MCF 10A (cell line): ENCODE measurements around the gene SIRT4. TPM values are rescaled to one million over a fixed set of nuclear protein-coding genes. Genes with fewer than 3 reads are reported as not detected.
A peak's percentile ranks its signal among the peaks of the same experiment; 100 is the strongest.

ENCODE experiments used
- BruUV-seq: library from RNA; stranded (reverse); fragments of 400-500 nt; replicated peaks from 2 replicates; lab custom pipeline; 2021; lab: Mats Ljungman, UMichigan
- CTCF ChIA-PET: fragments of 300-600 bp; sonication (Branson Sonifier 250); formaldehyde crosslinking; extraction: SDS; loops from one replicate; lab custom pipeline; 2021; ENCODE audit warnings: antibody characterized with exemption, inconsistent platforms; lab: Yijun Ruan, JAX
- POLR2A ChIA-PET: fragments of 300-600, 350-650 bp; sonication (Branson Sonifier 250); formaldehyde crosslinking; extraction: SDS; loops from one replicate; lab custom pipeline; 2020; ENCODE audit warnings: antibody characterized with exemption, inconsistent platforms; lab: Yijun Ruan, JAX
- DNase-seq: peaks from one replicate; pipeline ENCODE4 v3.0.0-alpha.2; 2018; ENCODE audit not compliant: unreplicated experiment
- H3K27ac Mint-ChIP-seq: one replicate; pipeline ENCODE4 v1.8.0; 2022; ENCODE audit warnings: mild to moderate bottlenecking, low read depth, mixed read lengths; ENCODE audit not compliant: unreplicated experiment
- H3K27me3 Mint-ChIP-seq: one replicate; pipeline ENCODE4 v1.8.0; 2022; ENCODE audit warnings: mixed read lengths; ENCODE audit not compliant: insufficient read depth, unreplicated experiment
- H3K36me3 Mint-ChIP-seq: one replicate; pipeline ENCODE4 v1.8.0; 2022; ENCODE audit warnings: mild to moderate bottlenecking, moderate library complexity, mixed read lengths; ENCODE audit not compliant: insufficient read depth, unreplicated experiment
- H3K4me1 Mint-ChIP-seq: one replicate; pipeline ENCODE4 v1.8.0; 2022; ENCODE audit warnings: mixed read lengths; ENCODE audit not compliant: insufficient read depth, unreplicated experiment
- H3K4me3 Mint-ChIP-seq: one replicate; pipeline ENCODE4 v1.8.0; 2022; ENCODE audit warnings: mild to moderate bottlenecking, moderate library complexity, mixed read lengths; ENCODE audit not compliant: unreplicated experiment
- H3K9me3 Mint-ChIP-seq: one replicate; pipeline ENCODE4 v1.8.0; 2022; ENCODE audit warnings: mixed read lengths; ENCODE audit not compliant: unreplicated experiment
- intact Hi-C: fragments of 100-400 bp; cut with micrococcal nuclease; formaldehyde crosslinking; loops from 2 replicates; pipeline ENCODE4 v1.14.1; 2022
- total RNA-seq: library from RNA; stranded (reverse); gene quantifications from 2 replicates; pipeline ENCODE4 v1.2.3, GENCODE V29; 2022
- TF ChIP-seq, protein P1 (sequence below): fragments of 200-600 bp; IDR thresholded peaks from one replicate; pipeline ENCODE4 v1.8.0; 2022; ENCODE audit warnings: antibody characterized with exemption, mild to moderate bottlenecking; ENCODE audit not compliant: unreplicated experiment

SIRT4 gene
- total RNA-seq, 1 experiment from 2014 or later: 0.61 TPM

DNA sequence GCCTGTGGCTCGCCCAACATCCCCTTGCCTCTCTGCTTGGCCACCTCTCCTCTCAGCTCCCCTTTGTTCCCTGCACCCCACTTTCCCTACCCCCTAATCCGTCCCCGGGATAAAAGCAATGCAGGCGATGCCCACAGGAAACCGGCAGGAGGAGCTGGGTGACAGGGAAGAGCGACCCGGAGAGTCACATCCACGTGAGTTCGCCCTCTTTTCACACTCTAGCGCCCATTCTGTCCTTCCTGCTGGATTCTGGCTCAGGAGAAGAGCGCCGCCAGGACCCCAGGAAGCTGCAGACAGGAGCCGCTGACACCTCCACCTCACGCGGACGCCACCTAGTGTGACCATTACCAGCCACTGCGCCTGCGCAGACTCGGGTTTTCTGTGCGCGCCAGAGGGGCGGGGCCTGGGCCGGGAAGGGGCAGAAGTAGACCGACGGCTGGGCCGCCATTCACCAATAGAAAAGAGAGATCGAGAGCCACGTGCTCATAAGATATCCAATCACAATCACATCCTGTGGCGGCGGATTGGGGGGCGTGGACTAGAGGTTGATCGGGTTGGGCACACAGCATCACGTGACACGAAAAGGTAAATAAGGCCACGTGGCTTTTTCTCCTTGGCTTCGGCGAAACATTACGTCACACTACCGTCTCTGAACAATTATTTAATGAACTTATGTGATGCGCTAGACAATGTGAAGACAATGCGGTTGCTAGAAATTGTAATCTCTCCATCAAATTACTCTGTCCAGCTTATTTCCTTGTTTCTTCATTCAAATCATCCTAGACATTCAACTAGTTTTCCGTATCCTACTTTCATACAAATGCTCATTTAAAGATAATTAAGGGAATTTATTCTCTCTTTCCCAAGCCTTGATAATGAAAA lies 15.3 kb downstream of the SIRT4 start:
- DNase-seq: peak; percentile 100
- TF ChIP-seq, protein P1, sequence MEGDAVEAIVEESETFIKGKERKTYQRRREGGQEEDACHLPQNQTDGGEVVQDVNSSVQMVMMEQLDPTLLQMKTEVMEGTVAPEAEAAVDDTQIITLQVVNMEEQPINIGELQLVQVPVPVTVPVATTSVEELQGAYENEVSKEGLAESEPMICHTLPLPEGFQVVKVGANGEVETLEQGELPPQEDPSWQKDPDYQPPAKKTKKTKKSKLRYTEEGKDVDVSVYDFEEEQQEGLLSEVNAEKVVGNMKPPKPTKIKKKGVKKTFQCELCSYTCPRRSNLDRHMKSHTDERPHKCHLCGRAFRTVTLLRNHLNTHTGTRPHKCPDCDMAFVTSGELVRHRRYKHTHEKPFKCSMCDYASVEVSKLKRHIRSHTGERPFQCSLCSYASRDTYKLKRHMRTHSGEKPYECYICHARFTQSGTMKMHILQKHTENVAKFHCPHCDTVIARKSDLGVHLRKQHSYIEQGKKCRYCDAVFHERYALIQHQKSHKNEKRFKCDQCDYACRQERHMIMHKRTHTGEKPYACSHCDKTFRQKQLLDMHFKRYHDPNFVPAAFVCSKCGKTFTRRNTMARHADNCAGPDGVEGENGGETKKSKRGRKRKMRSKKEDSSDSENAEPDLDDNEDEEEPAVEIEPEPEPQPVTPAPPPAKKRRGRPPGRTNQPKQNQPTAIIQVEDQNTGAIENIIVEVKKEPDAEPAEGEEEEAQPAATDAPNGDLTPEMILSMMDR: peak; percentile 54
- H3K27ac Mint-ChIP-seq: peak overlapping the region; percentile 97
- H3K36me3 Mint-ChIP-seq: peaks cover 5% of the 10 kb centered on the region
- H3K4me1 Mint-ChIP-seq: peaks cover 15% of the 10 kb centered on the region
- no peaks in the 10 kb centered on the region for H3K27me3 Mint-ChIP-seq
- intact Hi-C loops: no loop called here
- H3K4me3 Mint-ChIP-seq: peak overlapping the region; percentile 95
- H3K9me3 Mint-ChIP-seq: no peaks in the 10 kb centered on the region
- no TSS peak for BruUV-seq
- POLR2A ChIA-PET: interaction anchor here (0.6 to 6.3 kb wide), 15 partner anchors 10 to 218 kb away, joined by 3 to 44 read pairs (median 4); partner anchors contain the start of genes RNU4-1, RNU4-2, RPLP0 and SIRT4
- CTCF ChIA-PET: interaction anchor here (0.6 to 7.8 kb wide), 13 partner anchors 9 to 408 kb away, joined by 3 to 64 read pairs (median 4); partner anchors contain the start of gene SIRT4

DNA sequence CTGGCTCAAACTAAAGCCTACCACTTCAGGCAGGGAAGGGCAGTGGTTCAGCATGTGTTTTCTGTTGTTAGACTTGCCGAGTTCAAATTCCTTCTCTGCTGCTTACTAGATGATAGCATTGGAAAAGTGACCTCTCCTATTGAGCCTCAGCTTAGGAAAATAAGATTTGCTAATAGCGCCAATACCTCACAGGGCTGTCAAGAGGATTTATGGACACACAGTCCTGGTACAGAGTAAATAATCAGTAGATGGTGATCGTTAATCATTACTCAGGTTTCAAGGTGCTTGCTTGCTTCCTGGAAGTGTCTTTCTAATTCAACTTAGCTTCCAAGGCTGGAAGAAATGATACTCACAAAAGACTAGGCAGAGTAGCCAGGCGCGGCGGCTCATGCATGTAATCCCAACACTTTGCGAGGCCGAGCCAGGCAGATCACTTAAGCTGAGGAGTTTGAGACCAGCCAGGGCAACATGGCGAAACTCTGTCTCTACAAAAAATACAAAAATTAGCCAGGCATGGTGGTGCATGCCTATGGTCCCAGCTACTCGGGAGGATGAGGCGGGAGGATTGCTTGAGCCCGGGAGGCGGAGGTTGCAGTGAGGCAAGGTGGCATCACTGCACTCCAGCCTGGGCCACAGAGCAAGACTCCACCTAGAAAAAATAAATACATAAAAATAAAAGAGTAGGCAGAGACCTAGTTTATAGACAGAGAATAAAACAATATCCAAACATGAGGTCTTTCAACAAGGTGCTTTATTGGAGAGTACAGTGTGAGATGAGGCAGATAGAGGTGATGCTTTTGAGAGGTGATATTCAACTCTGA lies 19.5 kb downstream of the SIRT4 start:
- Mint-ChIP-seq H3K27me3 (no peaks in the 10 kb centered on the region), H3K4me3 (no peak overlapping the region), H3K36me3 (peaks cover 5% of the 10 kb centered on the region), H3K4me1 (peaks cover 24% of the 10 kb centered on the region), H3K9me3 (no peaks in the 10 kb centered on the region), H3K27ac (no peak overlapping the region)
- DNase-seq: no peak
- no TSS peak for BruUV-seq
- intact Hi-C loops: loop anchor here (10.0 kb wide), 1 partner anchor 113 kb away; the partner anchor contains the start of gene COX6A1
- TF ChIP-seq, protein P1: no peak
- ChIA-PET CTCF (interaction anchor here (0.6 to 1.9 kb wide), 6 partner anchors 18 to 1178 kb away, joined by 3 to 5 read pairs (median 4); no protein-coding TSS in a partner anchor), POLR2A (interaction anchor here (0.5 to 1.6 kb wide), 3 partner anchors 30 to 224 kb away, joined by 3 to 6 read pairs (median 3); partner anchors contain the start of genes RNU4-2 and RPLP0)

DNA sequence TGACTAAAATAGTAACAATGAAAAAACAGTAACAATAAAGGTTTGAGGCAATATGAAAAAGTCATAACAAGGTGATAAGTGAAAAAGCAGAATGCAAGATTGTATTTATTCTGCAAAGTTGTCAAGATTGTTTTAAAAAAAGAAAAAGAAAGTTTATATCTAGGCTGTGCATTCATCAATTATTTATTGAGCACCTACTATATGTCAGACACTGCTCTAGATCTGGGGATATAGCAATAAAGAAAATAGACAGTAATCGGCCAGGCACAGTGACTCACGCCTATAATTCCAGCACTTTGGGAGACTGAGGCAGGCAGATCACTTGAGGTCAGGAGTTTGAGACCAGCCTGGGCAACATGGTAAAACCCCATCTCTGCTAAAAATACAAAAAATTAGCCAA lies 21.7 kb downstream of the SIRT4 start:
- peaks cover 11% of the 10 kb centered on the region for H3K4me1 Mint-ChIP-seq
- no peaks in the 10 kb centered on the region for H3K27me3 Mint-ChIP-seq
- POLR2A ChIA-PET: no interaction called here
- no peak overlapping the region for H3K27ac Mint-ChIP-seq
- BruUV-seq: no TSS peak
- no peak overlapping the region for H3K4me3 Mint-ChIP-seq
- TF ChIP-seq, protein P1: no peak
- H3K9me3 Mint-ChIP-seq: no peaks in the 10 kb centered on the region
- intact Hi-C loops: loop anchor here (2.0 to 10.0 kb wide), 3 partner anchors 111 to 325 kb away; partner anchors contain the start of genes COX6A1 and SRSF9
- H3K36me3 Mint-ChIP-seq: no peaks in the 10 kb centered on the region
- CTCF ChIA-PET: interaction anchor here (0.7 to 1.1 kb wide), 3 partner anchors 9 to 124 kb away, joined by 3 read pairs; no protein-coding TSS in a partner anchor
- DNase-seq: no peak
